NCI-H2029 (cell line): ENCODE results near the gene VPS13A.
"Not testable (repeated sequence)": the region's sequence is repeated elsewhere in the genome, so short reads cannot be mapped to it uniquely, and the experiment has no call there.

Experiments
- DNase-seq: peaks from one replicate; lab custom pipeline; 2025; lab: John Stamatoyannopoulos, UW

VPS13A gene

GRCh38 chr9:77305622-77306400 lies 128.5 kb downstream of the VPS13A start:
- no peak for DNase-seq

DNA sequence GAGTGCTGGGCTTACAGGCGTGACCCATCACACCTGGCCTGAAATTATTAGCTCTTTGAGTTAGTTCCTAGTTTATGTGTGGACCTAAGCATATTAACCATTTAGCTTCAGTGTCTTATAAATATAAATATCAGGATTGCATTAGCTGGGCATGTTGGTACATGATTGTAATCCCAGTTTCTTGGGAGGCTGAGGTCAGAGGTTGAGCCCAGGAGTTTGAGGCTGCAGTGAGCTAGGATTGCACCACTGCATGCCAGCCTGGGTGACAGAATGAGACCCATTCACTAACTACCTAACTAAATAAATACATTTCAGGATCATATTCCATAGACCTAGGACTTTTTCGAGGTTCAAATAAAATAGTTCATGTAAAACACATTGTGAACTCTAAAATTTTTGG lies 129.8 kb downstream of the VPS13A start:
- DNase-seq, result no peak

DNA sequence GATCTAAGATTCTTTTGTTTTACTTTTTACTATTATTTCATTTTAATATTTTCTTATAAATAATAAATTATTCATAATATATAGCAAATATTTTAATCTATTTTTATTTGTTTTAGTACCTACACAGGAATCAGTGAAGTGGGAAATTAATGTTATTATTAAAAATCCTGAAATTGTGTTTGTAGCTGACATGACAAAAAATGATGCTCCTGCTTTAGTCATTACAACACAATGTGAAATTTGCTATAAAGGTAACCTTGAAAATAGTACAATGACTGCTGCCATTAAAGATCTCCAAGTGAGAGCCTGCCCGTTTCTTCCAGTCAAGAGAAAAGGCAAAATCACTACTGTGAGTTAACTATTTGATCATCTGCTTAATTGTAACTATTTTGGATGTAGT lies 138.7 kb downstream of the VPS13A start:
- no peak for DNase-seq

DNA sequence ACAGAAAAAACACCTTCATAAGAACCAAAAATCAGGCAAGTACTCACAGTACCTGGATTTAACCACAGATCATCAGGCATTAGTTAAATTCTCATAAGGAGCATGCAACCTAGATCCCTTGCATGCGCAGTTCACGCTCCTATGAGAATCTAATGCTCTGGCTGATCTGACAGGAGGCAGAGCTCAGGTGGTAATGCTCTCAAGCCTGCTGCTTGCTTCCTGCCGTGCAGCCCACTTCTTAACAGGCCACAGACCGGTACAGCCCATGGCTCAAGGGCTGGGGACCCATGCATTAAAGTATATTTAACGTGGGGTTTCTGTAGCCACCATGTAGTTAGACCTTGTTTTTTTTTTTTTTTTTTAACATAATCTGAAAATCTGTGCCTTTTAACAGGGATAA lies 147.7 kb downstream of the VPS13A start:
- no peak for DNase-seq

- no peak for DNase-seq
Measured at GRCh38 chr9:77328102-77328501, 150.8 kb downstream of the VPS13A start.

DNA sequence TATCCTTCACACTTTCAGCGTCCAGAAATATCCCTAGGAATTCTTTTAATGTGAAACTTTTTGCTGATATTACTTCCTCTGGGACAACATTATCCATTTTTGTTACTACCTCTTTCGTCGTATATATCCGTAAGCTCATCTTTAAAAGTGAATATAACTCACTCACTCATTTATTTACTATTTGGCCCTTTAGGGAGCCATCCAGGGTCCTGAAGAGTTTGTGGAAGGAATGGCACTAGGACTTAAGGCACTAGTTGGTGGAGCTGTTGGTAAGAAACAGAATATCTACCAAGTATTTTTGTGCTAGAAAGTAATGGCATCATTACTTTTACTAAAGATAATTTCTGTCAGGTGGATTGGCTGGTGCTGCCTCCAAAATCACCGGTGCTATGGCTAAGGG lies 192.7 kb downstream of the VPS13A start:
- DNase-seq, result no peak

DNA sequence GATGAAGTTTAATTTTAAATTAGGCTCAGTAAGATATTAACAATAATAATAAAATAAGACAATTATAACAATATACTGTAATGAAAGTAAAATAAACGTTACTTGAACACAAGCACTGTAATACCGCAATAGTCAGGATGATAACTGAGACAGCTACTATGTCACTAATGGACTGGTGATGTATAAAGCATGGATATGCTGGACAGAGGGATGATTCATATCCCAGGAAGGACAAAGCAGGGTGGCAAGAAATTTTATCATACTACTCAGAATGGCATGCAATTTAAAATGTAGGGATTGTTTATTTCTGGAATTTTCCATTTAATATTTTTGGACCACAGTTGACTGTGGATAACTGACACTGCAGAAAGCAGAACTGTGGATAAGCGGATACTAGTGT lies 196.9 kb downstream of the VPS13A start:
- no peak for DNase-seq

DNA sequence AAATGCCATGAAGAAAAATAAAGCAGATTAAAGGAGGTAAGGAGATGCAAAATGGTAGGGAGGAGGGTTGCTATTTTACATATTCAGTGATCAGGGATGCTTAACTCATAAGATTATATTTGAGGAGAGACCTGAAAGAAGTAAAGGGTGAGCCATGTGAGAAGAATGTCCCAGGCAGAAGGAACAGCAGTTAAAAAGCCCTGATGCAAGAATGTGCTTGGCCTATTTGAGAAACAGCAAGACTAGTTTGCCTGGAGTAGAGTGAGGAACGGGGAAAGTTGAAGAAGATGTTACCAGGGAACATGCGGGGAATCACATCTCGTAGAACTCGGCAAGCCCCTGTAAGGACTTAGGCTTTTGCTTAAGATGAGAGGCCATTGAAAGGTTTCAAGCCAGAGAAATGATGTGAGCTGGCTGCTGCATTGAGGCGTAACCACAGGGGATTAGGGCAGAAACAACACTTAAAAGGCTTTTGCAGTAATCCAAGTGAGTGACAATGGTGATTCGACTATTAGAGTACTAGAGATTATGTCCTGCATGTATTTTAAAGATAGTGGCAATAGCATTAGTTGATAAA lies 198.7 kb downstream of the VPS13A start:
- no peak for DNase-seq

DNA sequence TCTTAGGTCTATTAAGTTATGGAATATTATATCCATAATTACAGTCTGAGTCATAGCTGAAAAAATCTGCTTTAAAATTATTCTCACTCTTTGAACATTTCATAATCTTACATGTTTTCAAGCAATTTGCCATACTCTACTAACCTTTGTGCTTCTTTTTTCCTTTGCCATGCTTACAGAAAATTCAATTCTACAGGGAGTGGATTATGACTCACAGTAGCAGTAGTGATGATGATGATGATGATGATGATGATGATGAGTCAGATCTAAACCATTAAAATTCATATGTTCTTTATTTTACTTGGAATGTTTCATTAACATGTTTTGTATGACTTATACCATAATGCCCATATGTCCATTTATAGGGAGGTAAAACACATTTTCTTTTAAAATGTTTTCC lies 207.1 kb downstream of the VPS13A start:
- DNase-seq, result no peak

DNA sequence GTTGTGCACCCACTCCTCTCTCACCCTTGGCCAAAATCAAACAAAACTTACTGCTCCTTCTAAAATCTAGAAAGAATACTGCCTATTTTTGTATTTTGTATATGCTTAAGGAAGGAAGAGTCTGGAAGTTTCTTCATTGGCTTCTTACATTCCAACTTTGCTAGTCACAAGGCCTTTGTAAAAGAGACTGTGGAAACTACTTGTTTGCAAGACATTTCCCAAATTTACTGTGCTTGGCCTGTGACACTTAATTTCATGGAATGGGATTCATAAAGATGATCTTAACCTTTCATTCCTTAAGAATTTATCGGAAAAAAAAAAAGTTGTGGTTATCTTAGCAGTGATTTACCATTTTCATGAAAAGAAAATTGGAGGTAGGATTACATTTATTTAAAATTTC lies 208.9 kb downstream of the VPS13A start:
- no peak for DNase-seq

- no peak for DNase-seq
Measured at GRCh38 chr9:77391834-77392233, 214.5 kb downstream of the VPS13A start.

- DNase-seq, result no peak
Measured at GRCh38 chr9:77392328-77392727, 215.0 kb downstream of the VPS13A start.

DNA sequence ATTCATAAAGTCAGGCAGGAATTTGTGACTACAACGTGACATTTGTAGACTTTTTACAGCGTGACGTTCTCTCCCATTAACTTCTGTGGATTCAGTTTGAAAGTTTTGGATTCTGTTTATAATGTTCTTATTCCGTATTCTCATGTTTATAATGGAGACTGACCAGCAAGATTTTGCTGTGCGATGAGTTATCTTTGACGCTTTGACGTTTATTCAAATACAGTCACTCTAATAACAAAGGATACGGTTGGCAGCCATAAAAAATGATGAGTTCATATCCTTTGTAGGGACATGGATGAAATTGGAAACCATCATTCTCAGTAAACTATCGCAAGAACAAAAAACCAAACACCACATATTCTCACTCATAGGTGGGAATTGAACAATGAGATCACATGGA lies 221.2 kb downstream of the VPS13A start:
- not testable (repeated sequence) for DNase-seq

GRCh38 chr9:77399964-77400363 lies 222.6 kb downstream of the VPS13A start:
- no peak for DNase-seq

- no peak for DNase-seq
Measured at GRCh38 chr9:77402286-77402685, 225.0 kb downstream of the VPS13A start.

DNA sequence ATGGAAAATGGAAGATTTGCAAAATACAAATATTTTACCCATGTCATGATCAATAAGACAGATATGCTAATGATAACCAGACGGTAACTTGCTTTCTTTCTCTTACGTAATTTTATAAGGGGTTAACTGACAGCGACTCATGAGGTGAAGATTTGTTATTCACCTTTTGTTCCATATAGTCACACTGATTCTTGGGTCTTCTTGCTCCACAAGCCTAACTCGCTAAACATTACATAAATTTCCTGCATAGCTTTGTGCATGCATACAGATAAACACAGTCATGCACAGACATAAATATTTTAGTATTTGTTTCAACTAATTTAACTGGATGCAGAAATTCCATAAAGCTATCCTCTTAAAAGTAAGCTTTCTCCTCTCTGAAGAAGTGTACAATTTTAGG lies 225.9 kb downstream of the VPS13A start:
- DNase-seq, result no peak

GRCh38 chr9:77408521-77408920 lies 231.2 kb downstream of the VPS13A start:
- DNase-seq, result not testable (repeated sequence)

- no peak for DNase-seq
Measured at GRCh38 chr9:77417566-77417965, 240.2 kb downstream of the VPS13A start.

DNA sequence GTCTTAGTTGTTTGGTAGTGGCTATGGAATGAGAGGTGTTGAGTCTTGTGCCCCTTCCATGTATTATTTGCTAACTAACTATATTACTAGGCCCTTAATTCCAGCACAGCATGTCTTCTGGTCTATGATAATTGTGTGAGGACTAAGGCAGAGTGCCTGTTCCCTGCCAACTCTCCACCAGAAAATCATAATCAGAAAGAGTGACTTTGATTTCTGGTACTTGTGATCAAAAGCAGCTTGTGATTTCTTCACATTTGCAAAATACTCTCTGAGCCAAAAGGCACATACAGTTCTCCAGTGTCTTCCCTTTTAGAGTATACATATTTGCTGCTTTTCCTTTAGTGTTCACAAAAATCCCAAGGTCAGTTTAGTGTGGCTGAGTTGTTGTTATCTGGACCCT lies 240.9 kb downstream of the VPS13A start:
- no peak for DNase-seq

- DNase-seq, result no peak
Measured at GRCh38 chr9:77420641-77421040, 243.3 kb downstream of the VPS13A start.

DNA sequence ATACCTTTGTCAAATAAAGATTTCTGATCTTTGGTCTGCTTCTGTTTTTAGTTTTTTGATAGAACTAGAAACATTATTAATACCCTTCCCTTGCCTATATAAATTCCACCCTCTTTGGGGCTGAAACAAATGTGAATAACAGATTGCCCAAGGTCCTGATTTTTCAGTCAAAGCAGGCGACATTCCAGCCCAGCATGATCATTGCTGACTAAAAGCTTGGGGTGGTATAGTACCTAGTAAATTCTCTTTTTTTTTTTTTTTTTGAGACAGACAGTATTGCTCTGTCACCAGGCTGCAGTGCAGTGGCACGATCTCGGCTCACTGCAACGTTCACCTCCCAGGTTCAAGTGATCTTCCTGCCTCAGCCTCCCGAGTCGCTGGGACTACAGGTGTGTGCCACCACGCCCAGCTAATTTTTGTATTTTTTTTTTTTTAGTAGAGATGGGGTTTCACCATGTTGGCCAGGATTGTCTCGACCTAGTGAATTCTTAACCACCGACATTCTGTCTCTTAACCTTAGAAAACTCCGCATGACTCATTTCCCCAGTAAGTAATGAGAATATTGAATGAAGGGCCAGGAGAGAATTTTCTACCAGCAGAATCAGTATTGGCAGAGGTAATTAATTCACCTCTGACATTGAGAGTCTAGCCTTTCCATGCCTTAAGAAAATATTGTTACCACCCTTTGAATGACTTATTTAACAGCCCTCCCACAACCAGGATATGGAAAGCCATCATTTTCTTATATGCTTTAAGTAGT lies 244.4 kb downstream of the VPS13A start:
- DNase-seq, result no peak

DNA sequence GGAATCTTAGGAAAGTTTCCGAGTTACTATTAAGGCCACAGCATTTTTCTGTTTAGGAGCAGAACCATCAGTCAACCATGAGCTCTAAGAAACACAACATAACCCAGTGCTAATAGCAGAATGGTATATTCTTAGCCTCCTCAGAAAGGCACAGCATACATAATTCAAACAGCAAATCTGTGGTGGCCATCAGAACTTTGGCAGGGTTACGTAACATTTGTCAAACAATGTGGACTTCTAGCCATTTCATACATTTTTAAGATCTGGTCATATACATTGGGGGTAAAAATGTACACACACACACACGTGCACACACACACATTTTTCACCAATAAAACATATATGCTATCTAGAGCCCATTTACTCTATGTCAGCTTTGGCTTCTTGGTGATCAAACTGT lies 245.6 kb downstream of the VPS13A start:
- DNase-seq, result no peak

GRCh38 chr9:77423841-77424240 lies 246.5 kb downstream of the VPS13A start:
- DNase-seq, result no peak
